IMR-90 (cell line): ENCODE measurements around the gene TTC1. TPM values are rescaled to one million over a fixed set of nuclear protein-coding genes. Genes with fewer than 3 reads are reported as not detected.

Experiments
- ATAC-seq: fragments of 200-7000 bp; cut with Tn5 transposase; 2 replicates; pipeline ENCODE4 v1.9.1; 2020; ENCODE audit warnings: low read depth, mild to moderate bottlenecking, moderate library complexity
- BruUV-seq: library from RNA; stranded (reverse); fragments of 400-500 nt; replicated peaks from 2 replicates; lab custom pipeline; 2021; lab: Mats Ljungman, UMichigan
- CTCF ChIA-PET: fragments of 300-600 bp; formaldehyde crosslinking; extraction: SDS; loops from one replicate; lab custom pipeline; 2021; ENCODE audit warnings: antibody characterized with exemption; lab: Yijun Ruan, JAX
- POLR2A ChIA-PET: fragments of 300-600 bp; sonication (Branson Sonifier 250); formaldehyde crosslinking; loops from one replicate; lab custom pipeline; 2022; ENCODE audit warnings: antibody characterized with exemption; ENCODE audit not compliant: unreplicated experiment; lab: Charles Lee
- DNase-seq: peaks from one replicate; pipeline ENCODE4 v3.0.0; 2013
- H2AFZ ChIP-seq: replicated peaks from 2 replicates; pipeline ENCODE3; 2013; ENCODE audit warnings: low read length, mild to moderate bottlenecking; ENCODE audit not compliant: poor library complexity
- H2AK5ac ChIP-seq: 2 replicates; pipeline ENCODE4 v1.6.1; 2013; ENCODE audit warnings: low read depth, low read length, inconsistent platforms
- H2AK9ac ChIP-seq: replicated peaks from 2 replicates; pipeline ENCODE3; 2013; ENCODE audit warnings: mild to moderate bottlenecking, low read depth, low read length, moderate library complexity; ENCODE audit not compliant: poor library complexity
- H2BK120ac ChIP-seq: 2 replicates; pipeline ENCODE4 v1.6.1; 2013; ENCODE audit warnings: low read depth, low read length, inconsistent platforms
- H2BK15ac ChIP-seq: 3 replicates; pipeline ENCODE4 v1.6.1; 2013; ENCODE audit warnings: low read depth, low read length, inconsistent platforms
- H2BK20ac ChIP-seq: 2 replicates; pipeline ENCODE4 v1.6.1; 2013; ENCODE audit warnings: low read depth, mild to moderate bottlenecking, inconsistent platforms, low read length, moderate library complexity
- H2BK5ac ChIP-seq: 2 replicates; pipeline ENCODE4 v1.6.1; 2013; ENCODE audit warnings: mild to moderate bottlenecking, low read depth, low read length, inconsistent platforms; ENCODE audit not compliant: poor library complexity, severe bottlenecking
- H3K14ac ChIP-seq: replicated peaks from 2 replicates; pipeline ENCODE4 v1.6.1; 2013; ENCODE audit warnings: low read depth, low read length, inconsistent platforms
- H3K18ac ChIP-seq: 2 replicates; pipeline ENCODE4 v1.6.1; 2013; ENCODE audit warnings: low read depth, low read length, control low read depth
- H3K23ac ChIP-seq: 2 replicates; pipeline ENCODE4 v1.6.1; 2013; ENCODE audit warnings: low read depth, low read length, inconsistent platforms
- H3K27ac ChIP-seq: 2 replicates; pipeline ENCODE4 v1.5.1; 2013; ENCODE audit warnings: mild to moderate bottlenecking, control low read depth, low read length; ENCODE audit not compliant: insufficient read depth
- H3K27me3 ChIP-seq: 2 replicates; pipeline ENCODE4 v1.6.1; 2013; ENCODE audit warnings: low read length; ENCODE audit not compliant: control insufficient read depth, insufficient read depth
- H3K36me3 ChIP-seq: 2 replicates; pipeline ENCODE4 v1.6.1; 2013; ENCODE audit warnings: low read length, mixed read lengths; ENCODE audit not compliant: control insufficient read depth, insufficient read depth
- H3K4ac ChIP-seq: 2 replicates; pipeline ENCODE4 v1.6.1; 2013; ENCODE audit warnings: low read depth, low read length, inconsistent platforms
- H3K4me1 ChIP-seq: 2 replicates; pipeline ENCODE4 v1.6.1; 2013; ENCODE audit warnings: low read length, mixed read lengths; ENCODE audit not compliant: control insufficient read depth, insufficient read depth
- H3K4me2 ChIP-seq: 2 replicates; pipeline ENCODE4 v1.6.1; 2013; ENCODE audit warnings: low read depth, mild to moderate bottlenecking, control low read depth, low read length, moderate library complexity
- H3K4me3 ChIP-seq: 2 replicates; pipeline ENCODE4 v1.5.1; 2013; ENCODE audit warnings: low read depth, mild to moderate bottlenecking, control low read depth, low read length, moderate library complexity; ENCODE audit not compliant: insufficient read depth
- H3K56ac ChIP-seq: 2 replicates; pipeline ENCODE4 v1.6.1; 2013; ENCODE audit warnings: low read length, inconsistent platforms; ENCODE audit not compliant: insufficient read depth; ENCODE audit errors: extremely low read depth
- H3K79me1 ChIP-seq, 2 experiments: 2 replicates each; pipeline ENCODE4 v1.6.1; 2013; ENCODE audit warnings: low read length in 2 of 2, inconsistent platforms in 1 of 2, low read depth in 1 of 2
- H3K9ac ChIP-seq: 2 replicates; pipeline ENCODE4 v1.6.1; 2013; ENCODE audit warnings: low read depth, low read length, control low read depth
- H3K9me1 ChIP-seq: 2 replicates; pipeline ENCODE4 v1.6.1; 2013; ENCODE audit warnings: low read length, inconsistent platforms; ENCODE audit not compliant: insufficient read depth
- H3K9me3 ChIP-seq: 2 replicates; pipeline ENCODE4 v1.6.1; 2013; ENCODE audit warnings: low read length; ENCODE audit not compliant: control insufficient read depth, insufficient read depth
- H4K20me1 ChIP-seq: 2 replicates; pipeline ENCODE4 v1.6.1; 2013; ENCODE audit warnings: low read length, inconsistent platforms; ENCODE audit not compliant: insufficient read depth
- H4K5ac ChIP-seq: 2 replicates; pipeline ENCODE4 v1.6.1; 2013; ENCODE audit warnings: mild to moderate bottlenecking, low read depth, low read length, control low read depth
- H4K8ac ChIP-seq, 2 experiments: 2 replicates each; pipeline ENCODE4 v1.6.1; 2013; ENCODE audit warnings: low read depth in 2 of 2, low read length in 2 of 2, control low read depth in 1 of 2, inconsistent platforms in 1 of 2
- H4K91ac ChIP-seq: 2 replicates; pipeline ENCODE4 v1.6.1; 2013; ENCODE audit warnings: low read depth, low read length, inconsistent platforms; ENCODE audit not compliant: insufficient read depth
- BHLHE40 ChIP-seq: fragments of 150-350 bp; IDR thresholded peaks from 2 replicates; pipeline ENCODE4 v1.6.1; 2016; ENCODE audit warnings: mild to moderate bottlenecking, low read depth, low read length
- CEBPB ChIP-seq: IDR thresholded peaks from 2 replicates; pipeline ENCODE4 v1.6.1; 2012; ENCODE audit warnings: low read depth, low read length, improper control_type of control experiment
- CHD1 ChIP-seq: IDR thresholded peaks from 2 replicates; pipeline ENCODE4 v1.6.1; 2012; ENCODE audit warnings: low read depth, low read length, improper control_type of control experiment
- ELK1 ChIP-seq: fragments of 150-350 bp; IDR thresholded peaks from 2 replicates; pipeline ENCODE4 v1.6.1; 2016; ENCODE audit warnings: low read depth, mild to moderate bottlenecking, low read length, moderate library complexity, borderline replicate concordance
- MAFK ChIP-seq: IDR thresholded peaks from 2 replicates; pipeline ENCODE4 v1.6.1; 2012; ENCODE audit warnings: low read depth, low read length, improper control_type of control experiment
- MAZ ChIP-seq: IDR thresholded peaks from 2 replicates; pipeline ENCODE4 v1.6.1; 2012; ENCODE audit warnings: low read depth, mild to moderate bottlenecking, low read length, improper control_type of control experiment, moderate library complexity, borderline replicate concordance
- MXI1 ChIP-seq: IDR thresholded peaks from 2 replicates; pipeline ENCODE4 v1.6.1; 2012; ENCODE audit warnings: low read depth, mild to moderate bottlenecking, low read length, moderate library complexity, borderline replicate concordance
- NFE2L2 ChIP-seq: fragments of 150-350 bp; IDR thresholded peaks from 2 replicates; pipeline ENCODE4 v1.6.1; 2016; ENCODE audit warnings: low read depth, mild to moderate bottlenecking, low read length
- POLR2A ChIP-seq: IDR thresholded peaks from 2 replicates; pipeline ENCODE4 v1.6.1; 2012; ENCODE audit warnings: mild to moderate bottlenecking, low read depth, low read length
- RAD21 ChIP-seq: IDR thresholded peaks from 2 replicates; pipeline ENCODE4 v1.6.1; 2012; ENCODE audit warnings: low read length, improper control_type of control experiment
- RFX5 ChIP-seq: IDR thresholded peaks from 2 replicates; pipeline ENCODE4 v1.8.0; 2012; ENCODE audit warnings: low read depth, mild to moderate bottlenecking, low read length, moderate library complexity
- SMC3 ChIP-seq: fragments of 150-350 bp; IDR thresholded peaks from 2 replicates; pipeline ENCODE4 v1.6.1; 2016; ENCODE audit warnings: low read depth, mild to moderate bottlenecking, antibody characterized with exemption, low read length, moderate library complexity
- USF2 ChIP-seq: fragments of 150-350 bp; IDR thresholded peaks from 2 replicates; pipeline ENCODE4 v1.6.1; 2017; ENCODE audit warnings: mild to moderate bottlenecking, antibody characterized with exemption, low read length, low read depth
- WGBS, 2 experiments: methylation state at CpG; one replicate each; pipeline versions ENCODE4 v1.1.5 to v1.1.7; 2013; ENCODE audit warnings: missing lambda C conversion rate in 2 of 2; ENCODE audit not compliant: insufficient read length in 1 of 2; ENCODE audit errors: extremely low coverage in 2 of 2; 5-methylcytosine and 5-hydroxymethylcytosine counted together
- dilution Hi-C: fragments of 300-500 bp; cut with HindIII; formaldehyde crosslinking; loops from one replicate; pipeline ENCODE4 v1.14.3; 2018; ENCODE audit warnings: low sequenced_read_pairs; ENCODE audit not compliant: unreplicated experiment
- in situ Hi-C: fragments of 300-500 bp; cut with MboI; formaldehyde crosslinking; loops from 3 replicates; pipeline ENCODE4 v1.14.3; 2019; ENCODE audit warnings: low sequenced_read_pairs, inconsistent platforms, mixed read lengths
- intact Hi-C: fragments of 100-400 bp; cut with micrococcal nuclease; formaldehyde crosslinking; loops from 2 replicates; pipeline ENCODE4 v1.10.0; 2022
- polyA plus RNA-seq, 3 experiments: library from polyadenylated mRNA; depleted of rRNA; stranded (reverse); fragments of >200 nt; gene quantifications; 2 replicates each; pipeline ENCODE4 v1.2.3, GENCODE V29; 2012; ENCODE audit warnings: low replicate concordance in 1 of 3
- total RNA-seq: library from RNA; depleted of rRNA; stranded (reverse); fragments of >200 nt; gene quantifications from 2 replicates; pipeline ENCODE4 v1.2.3, GENCODE V29; 2012
- TF ChIP-seq, protein P1 (sequence below): conservative IDR thresholded peaks from 2 replicates; pipeline ENCODE4 v1.5.1; 2012; ENCODE audit warnings: mild to moderate bottlenecking, low read depth, low read length, improper control_type of control experiment

The TTC1 gene
- total and polyA plus RNA-seq, 2 of the 4 experiments (the other 2 are of a cell fraction): 23.1 to 41.1 TPM

- Histone ChIP-seq H3K27ac (no peak overlapping the region; the same call in 1 of the 2 replicates), H3K4me3 (no peak overlapping the region), H3K4ac (no peak overlapping the region), H3K9ac (no peak overlapping the region), H3K36me3 (peaks cover 4% of the 10 kb centered on the region), H3K4me2 (no peak overlapping the region), H3K23ac (no peak overlapping the region), H2BK120ac (no peak overlapping the region), H2AFZ (no peak overlapping the region), H2BK5ac (no peak overlapping the region), H4K5ac (0 out of 2 replicates have a peak overlapping the region, but pooled peaks have one; percentile 4), H4K8ac (no peak overlapping the region), H3K79me1 (peaks cover 15 to 49% of the 10 kb centered on the region in 2 experiments), H3K14ac (no peak overlapping the region), H2BK15ac (no peak overlapping the region), H4K91ac (no peak overlapping the region), H3K9me3 (no peaks in the 10 kb centered on the region), H3K56ac (no peak overlapping the region), H4K20me1 (peaks cover 9% of the 10 kb centered on the region; the same call in 1 of the 2 replicates), H2BK20ac (no peak overlapping the region), H3K27me3 (no peaks in the 10 kb centered on the region), H3K4me1 (peaks cover 14% of the 10 kb centered on the region), H2AK5ac (no peak overlapping the region), H2AK9ac (no peak overlapping the region), H3K18ac (peak overlapping the region; percentile 29; the same call in 1 of the 2 replicates), H3K9me1 (peaks cover 6% of the 10 kb centered on the region)
- BruUV-seq: no TSS peak
- intact Hi-C loops (loop anchor here (2.0 kb wide), 1 partner anchor 175 kb away; no protein-coding TSS in a partner anchor), dilution Hi-C loops (loop anchor here (25.0 kb wide), 1 partner anchor 338 kb away; the partner anchor contains the start of gene C1QTNF2), in situ Hi-C loops (loop anchor here (5.0 kb wide), 2 partner anchors 323 to 373 kb away; no protein-coding TSS in a partner anchor)
- no CpG with 5 or more reads among the region's 1 CpG for WGBS, 2 experiments
- DNase-seq: no peak
- ChIA-PET CTCF (no interaction called here), POLR2A (interaction anchor here (0.6 kb wide), 1 partner anchor 376 kb away, joined by 8 read pairs; no protein-coding TSS in a partner anchor)
- ATAC-seq: no peak
- TF ChIP-seq, protein P1, sequence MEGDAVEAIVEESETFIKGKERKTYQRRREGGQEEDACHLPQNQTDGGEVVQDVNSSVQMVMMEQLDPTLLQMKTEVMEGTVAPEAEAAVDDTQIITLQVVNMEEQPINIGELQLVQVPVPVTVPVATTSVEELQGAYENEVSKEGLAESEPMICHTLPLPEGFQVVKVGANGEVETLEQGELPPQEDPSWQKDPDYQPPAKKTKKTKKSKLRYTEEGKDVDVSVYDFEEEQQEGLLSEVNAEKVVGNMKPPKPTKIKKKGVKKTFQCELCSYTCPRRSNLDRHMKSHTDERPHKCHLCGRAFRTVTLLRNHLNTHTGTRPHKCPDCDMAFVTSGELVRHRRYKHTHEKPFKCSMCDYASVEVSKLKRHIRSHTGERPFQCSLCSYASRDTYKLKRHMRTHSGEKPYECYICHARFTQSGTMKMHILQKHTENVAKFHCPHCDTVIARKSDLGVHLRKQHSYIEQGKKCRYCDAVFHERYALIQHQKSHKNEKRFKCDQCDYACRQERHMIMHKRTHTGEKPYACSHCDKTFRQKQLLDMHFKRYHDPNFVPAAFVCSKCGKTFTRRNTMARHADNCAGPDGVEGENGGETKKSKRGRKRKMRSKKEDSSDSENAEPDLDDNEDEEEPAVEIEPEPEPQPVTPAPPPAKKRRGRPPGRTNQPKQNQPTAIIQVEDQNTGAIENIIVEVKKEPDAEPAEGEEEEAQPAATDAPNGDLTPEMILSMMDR: no peak
- TF ChIP-seq BHLHE40: no peak
- no peak for TF ChIP-seq RAD21
- TF ChIP-seq MAZ: no peak
- TF ChIP-seq RFX5: no peak
- no peak for TF ChIP-seq CHD1
- no peak for TF ChIP-seq NFE2L2
- TF ChIP-seq MAFK: no peak
- TF ChIP-seq USF2: no peak
- no peak for TF ChIP-seq POLR2A
- TF ChIP-seq SMC3: no peak
- TF ChIP-seq CEBPB: no peak
- no peak for TF ChIP-seq ELK1
- no peak for TF ChIP-seq MXI1
Measured at GRCh38 chr5:160023908-160024630, 15.1 kb downstream of the TTC1 start.
